ENCODE measurements around the gene CAPZA1. TPM values are rescaled to one million over a fixed set of nuclear protein-coding genes. Genes with fewer than 3 reads are reported as not detected.

CAPZA1 gene
- total and polyA plus RNA-seq, 2 of the 8 experiments (the other 6 are each of a cell fraction or from before 2014, with no cell fraction given), result 48.9 to 107 TPM

DNA sequence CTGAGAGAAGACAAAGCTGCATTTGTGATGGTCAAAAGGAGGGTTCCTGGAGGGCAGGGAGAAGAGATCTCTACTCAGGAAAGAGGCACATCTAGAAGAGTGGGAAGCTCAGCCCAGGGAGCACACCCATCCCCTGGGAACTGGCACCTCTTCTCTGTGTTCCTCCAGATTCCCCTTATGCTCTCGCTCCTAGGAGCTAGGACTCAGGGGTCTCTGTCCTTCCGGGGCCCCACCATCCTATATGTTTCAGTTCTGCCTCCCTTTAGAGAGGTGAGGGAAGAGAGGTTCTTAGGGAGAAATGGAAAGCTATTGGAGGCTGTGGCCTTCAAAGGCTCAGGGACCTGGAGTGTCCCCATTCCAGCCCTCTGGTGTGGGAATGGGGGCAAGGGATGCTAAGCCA lies 100.1 kb downstream of the CAPZA1 start:
- H3K79me1 ChIP-seq (ENCODE audit: low read depth, low read length), result no peaks in the 10 kb centered on the region
- TF ChIP-seq NRF1 (IDR thresholded peaks at IDR 0.05; ENCODE audit: low read depth, low read length) (no peak), USF2 (IDR thresholded peaks at IDR 0.05; ENCODE audit: low read length) (no peak), SIRT6 (IDR thresholded peaks at IDR 0.05; ENCODE audit: low read length) (no peak)
- no peak overlapping the region for H4K5ac ChIP-seq (ENCODE audit: insufficient read length, low read depth, low read length)
- H2BK120ac ChIP-seq (replicated peaks; ENCODE audit: low read depth, low read length), result no peak overlapping the region
- H3K23me2 ChIP-seq (ENCODE audit: low read depth, low read length), result peaks cover 10% of the 10 kb centered on the region
- no peak overlapping the region for H3K4me2 ChIP-seq (ENCODE audit: insufficient read depth in 1 of 2, low read depth in 2 of 2, low read length in 2 of 2)
- H3K4ac ChIP-seq (replicated peaks; ENCODE audit: insufficient read length, low read depth, low read length), result no peak overlapping the region
- H4K20me1 ChIP-seq (replicated peaks in 1 of 2; ENCODE audit: control insufficient read depth in 1 of 2, insufficient read depth in 2 of 2, low read length in 2 of 2), result no peaks in the 10 kb centered on the region
- H3K79me2 ChIP-seq (ENCODE audit: control insufficient read depth in 1 of 2, insufficient read depth in 2 of 2, low read length in 2 of 2), result no peaks in the 10 kb centered on the region
- H3K9me3 ChIP-seq (ENCODE audit: insufficient read depth in 2 of 2, low read depth in 1 of 2, low read length in 1 of 2), result no peaks in the 10 kb centered on the region
- no peak overlapping the region for H3K14ac ChIP-seq (ENCODE audit: insufficient read length)
- no peak overlapping the region for H2BK20ac ChIP-seq (ENCODE audit: low read length)
- H3K36me3 ChIP-seq (ENCODE audit: control insufficient read depth in 2 of 4, insufficient read depth in 4 of 4, low read length in 3 of 4), result no peaks in the 10 kb centered on the region
- no peak overlapping the region for H3K23ac ChIP-seq (ENCODE audit: insufficient read length)
- no peak overlapping the region; the same call in 1 of the 2 replicates for H2AK5ac ChIP-seq (ENCODE audit: low read depth, low read length)
- peaks cover 8 to 25% (median 17%) of the 10 kb centered on the region in 4 experiments for H3K4me1 ChIP-seq (replicated peaks in 1 of 4; ENCODE audit: control insufficient read depth in 3 of 4, insufficient read depth in 4 of 4, low read length in 3 of 4)
- no peak overlapping the region for H3K27ac ChIP-seq (ENCODE audit: low read depth, low read length)
- no peak overlapping the region for H3K4me3 ChIP-seq (ENCODE audit: extremely low read depth in 1 of 4, insufficient read depth in 2 of 4, low read depth in 3 of 4, low read length in 4 of 4)
- CTCF ChIA-PET (ENCODE audit: partially characterized antibody), result interaction anchor here (0.6 to 14.2 kb wide), 26 partner anchors 8 to 353 kb away, joined by 3 to 547 read pairs (median 5); partner anchors contain the start of gene LRIG2
- no peak overlapping the region for H3K9ac ChIP-seq (replicated peaks in 1 of 4; ENCODE audit: extremely low read depth in 1 of 4, low read depth in 3 of 4, low read length in 3 of 4)
- DNase-seq (ENCODE audit: low read depth in 1 of 2, low spot score in 2 of 2) (no peak), FAIRE-seq (no peak)
- no peak overlapping the region for H4K91ac ChIP-seq (replicated peaks; ENCODE audit: insufficient read length, low read length)
- H3K27me3 ChIP-seq (replicated peaks in 1 of 4; ENCODE audit: control insufficient read depth in 3 of 4, extremely low read depth in 1 of 4, insufficient read depth in 3 of 4, low read length in 3 of 4), result peaks cover 0 to 33% (median 20%) of the 10 kb centered on the region in 4 experiments; a peak in 5 of 7 replicates
- no peak overlapping the region for H3K18ac ChIP-seq (ENCODE audit: extremely low read depth, low read length)
- no peak overlapping the region for H3K56ac ChIP-seq (replicated peaks; ENCODE audit: insufficient read length, low read depth, low read length)
- 93% methylated on average over 2 of the region's 2 CpGs; no CpG with 5 or more reads in 1 of the 2 experiments for WGBS, 2 experiments (ENCODE audit: extremely low coverage in 1 of 2, insufficient coverage in 1 of 2, insufficient read length in 1 of 2, insufficient replicate concordance in 2 of 2, low coverage in 1 of 2, low lambda C conversion rate in 2 of 2, missing lambda C conversion rate in 1 of 2)
- H2BK12ac ChIP-seq (ENCODE audit: low read depth, low read length), result no peak overlapping the region
- peak overlapping the region; percentile 61 for H2BK15ac ChIP-seq (ENCODE audit: low read length)
- no peak overlapping the region for H2BK5ac ChIP-seq (ENCODE audit: low read depth, low read length)
- no peak overlapping the region for H4K8ac ChIP-seq (ENCODE audit: extremely low read depth, insufficient read depth, low read length)
- POLR2A ChIA-PET (ENCODE audit: partially characterized antibody), result interaction anchor here (0.5 to 1.5 kb wide), 7 partner anchors 25 to 323 kb away, joined by 3 to 10 read pairs (median 4); no protein-coding TSS in a partner anchor
- H2AFZ ChIP-seq (ENCODE audit: low read length), result no peak overlapping the region
